Measurements from ENCODE around the gene EBI3. TPM values are rescaled to one million over a fixed set of nuclear protein-coding genes. Genes with fewer than 3 reads are reported as not detected.

Gene EBI3
- total RNA-seq, 1 experiment from 2014 or later, result 1.4 TPM

GRCh38 chr19:4256563-4256962, 27.2 kb downstream of the EBI3 start:
- TF ChIP-seq, protein P1, sequence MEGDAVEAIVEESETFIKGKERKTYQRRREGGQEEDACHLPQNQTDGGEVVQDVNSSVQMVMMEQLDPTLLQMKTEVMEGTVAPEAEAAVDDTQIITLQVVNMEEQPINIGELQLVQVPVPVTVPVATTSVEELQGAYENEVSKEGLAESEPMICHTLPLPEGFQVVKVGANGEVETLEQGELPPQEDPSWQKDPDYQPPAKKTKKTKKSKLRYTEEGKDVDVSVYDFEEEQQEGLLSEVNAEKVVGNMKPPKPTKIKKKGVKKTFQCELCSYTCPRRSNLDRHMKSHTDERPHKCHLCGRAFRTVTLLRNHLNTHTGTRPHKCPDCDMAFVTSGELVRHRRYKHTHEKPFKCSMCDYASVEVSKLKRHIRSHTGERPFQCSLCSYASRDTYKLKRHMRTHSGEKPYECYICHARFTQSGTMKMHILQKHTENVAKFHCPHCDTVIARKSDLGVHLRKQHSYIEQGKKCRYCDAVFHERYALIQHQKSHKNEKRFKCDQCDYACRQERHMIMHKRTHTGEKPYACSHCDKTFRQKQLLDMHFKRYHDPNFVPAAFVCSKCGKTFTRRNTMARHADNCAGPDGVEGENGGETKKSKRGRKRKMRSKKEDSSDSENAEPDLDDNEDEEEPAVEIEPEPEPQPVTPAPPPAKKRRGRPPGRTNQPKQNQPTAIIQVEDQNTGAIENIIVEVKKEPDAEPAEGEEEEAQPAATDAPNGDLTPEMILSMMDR (conservative IDR thresholded peaks at IDR 0.05), result peak; percentile 50; the same call in 2 of the 3 replicates
- no peak overlapping the region for H3K14ac ChIP-seq (ENCODE audit: insufficient read depth, low read length)
- H3K9me3 ChIP-seq (ENCODE audit: control insufficient read depth, low read depth, low read length), result peaks cover 8% of the 10 kb centered on the region
- no peaks in the 10 kb centered on the region for H3K79me2 ChIP-seq (ENCODE audit: insufficient read depth, low read length)
- peaks cover 21 to 31% of the 10 kb centered on the region in 2 experiments for H3K9me3 Mint-ChIP-seq
- H2BK12ac ChIP-seq (ENCODE audit: insufficient read length, low read depth, low read length), result no peak overlapping the region
- no peak overlapping the region for H3K27ac ChIP-seq (ENCODE audit: insufficient read length, low read depth, low read length)
- H2BK20ac ChIP-seq (ENCODE audit: low read depth, low read length, poor library complexity, severe bottlenecking), result no peak overlapping the region
- H2AFZ ChIP-seq (ENCODE audit: low read length), result no peak overlapping the region
- H4K20me1 ChIP-seq (ENCODE audit: control insufficient read depth, insufficient read depth, insufficient read length), result no peaks in the 10 kb centered on the region
- H3K27me3 Mint-ChIP-seq (ENCODE audit: low read depth), result no peaks in the 10 kb centered on the region
- no peaks in the 10 kb centered on the region for H3K27me3 ChIP-seq (ENCODE audit: insufficient read depth, low read length)
- H2AK5ac ChIP-seq (ENCODE audit: insufficient read length, low read length), result no peak overlapping the region
- H3K4ac ChIP-seq (ENCODE audit: low read depth, low read length), result no peak overlapping the region
- H4K5ac ChIP-seq (ENCODE audit: insufficient read length, low read depth, low read length), result no peak overlapping the region
- H3K79me1 ChIP-seq (ENCODE audit: insufficient read depth, low read depth, low read length, poor library complexity, severe bottlenecking), result no peaks in the 10 kb centered on the region
- H3K23me2 ChIP-seq (ENCODE audit: insufficient read length, low read depth, low read length, poor library complexity, severe bottlenecking), result no peaks in the 10 kb centered on the region
- H3K4me2 ChIP-seq (ENCODE audit: insufficient read depth, insufficient read length, low read length), result no peak overlapping the region
- H4K8ac ChIP-seq (replicated peaks; ENCODE audit: insufficient read length, low read depth, low read length), result no peak overlapping the region
- H3K9ac ChIP-seq (ENCODE audit: extremely low read depth, insufficient read length, low read length), result no peak overlapping the region
- no peak for DNase-seq
- H3K18ac ChIP-seq (ENCODE audit: insufficient read length, low read depth, low read length), result no peak overlapping the region
- no peak overlapping the region for H2BK15ac ChIP-seq (ENCODE audit: low read depth, low read length)
- H3K36me3 Mint-ChIP-seq (ENCODE audit: insufficient read depth in 1 of 3, low read depth in 3 of 3), result peaks cover 55 to 80% (median 76%) of the 10 kb centered on the region in 3 experiments
- no peak overlapping the region for H3T11ph ChIP-seq (ENCODE audit: low read length)
- H3K23ac ChIP-seq (ENCODE audit: insufficient read length, low read depth, low read length), result no peak overlapping the region
- H2BK120ac ChIP-seq (ENCODE audit: low read depth, low read length, poor library complexity, severe bottlenecking), result no peak overlapping the region
- H3K4me3 Mint-ChIP-seq, result no peak overlapping the region
- H3K4me1 ChIP-seq (ENCODE audit: insufficient read depth, low read length), result no peaks in the 10 kb centered on the region
- no peak overlapping the region for H2BK5ac ChIP-seq (ENCODE audit: insufficient read length, low read length)
- WGBS (ENCODE audit: extremely low coverage, insufficient read length, low lambda C conversion rate), result no CpG with 5 or more reads among the region's 4 CpGs
- no peaks in the 10 kb centered on the region for H3K4me1 Mint-ChIP-seq
- H4K91ac ChIP-seq (ENCODE audit: insufficient read length, low read depth, low read length), result no peak overlapping the region
- H3K56ac ChIP-seq (ENCODE audit: insufficient read length, low read depth, low read length), result no peak overlapping the region
- H3K27ac Mint-ChIP-seq, result no peak overlapping the region
